NCI-H526 treated with DMSO at 0.1 percent for 48 hours (cell line): ENCODE data around the gene HYPK.
A peak's percentile ranks its signal among the peaks of the same experiment; 100 is the strongest.
"Not testable (repeated sequence)": the region's sequence is repeated elsewhere in the genome, so short reads cannot be mapped to it uniquely, and the experiment has no call there.

ENCODE experiments used
- DNase-seq: peaks from one replicate; lab custom pipeline; 2025; lab: John Stamatoyannopoulos, UW

The HYPK gene

DNA sequence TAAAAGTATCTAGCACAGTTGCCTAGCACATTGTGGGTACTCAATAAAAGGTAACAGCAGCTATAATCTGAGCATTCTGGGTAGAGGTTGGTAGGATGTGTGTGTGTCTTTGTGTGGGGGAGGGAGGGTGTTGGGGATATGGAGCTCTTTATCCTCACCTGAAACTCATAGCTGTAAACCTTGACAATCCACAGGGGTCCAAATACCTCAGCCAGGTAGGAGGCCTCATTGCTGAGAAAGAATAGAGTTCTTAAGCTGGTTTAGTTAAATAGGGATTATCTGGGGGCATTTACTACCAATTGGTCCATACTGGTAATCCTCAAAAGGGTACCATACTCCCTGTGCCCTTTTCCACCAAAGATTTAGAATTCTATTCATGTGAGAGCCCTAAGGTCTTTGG, 4.4 kb upstream of the HYPK start:
- DNase-seq, result no peak

DNA sequence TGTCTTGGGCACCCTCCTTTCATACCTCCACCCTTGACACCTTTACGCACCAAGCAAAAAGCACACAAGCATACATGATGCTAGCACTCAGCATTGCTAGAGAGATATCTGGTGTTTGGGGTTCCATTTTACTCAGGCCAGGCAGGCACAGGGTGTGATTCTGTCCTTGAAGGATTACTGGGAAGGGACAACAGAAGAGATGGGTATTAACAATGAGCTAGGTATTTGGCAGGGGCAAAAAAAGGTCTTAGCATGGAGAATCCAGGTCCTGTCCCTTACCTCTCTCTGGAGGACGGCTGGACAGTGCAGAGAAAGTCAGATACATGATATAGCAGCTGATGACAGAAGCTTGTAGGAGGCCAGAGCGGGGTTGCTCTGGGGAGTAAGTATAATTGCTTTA, 3.8 kb upstream of the HYPK start:
- no peak for DNase-seq

DNA sequence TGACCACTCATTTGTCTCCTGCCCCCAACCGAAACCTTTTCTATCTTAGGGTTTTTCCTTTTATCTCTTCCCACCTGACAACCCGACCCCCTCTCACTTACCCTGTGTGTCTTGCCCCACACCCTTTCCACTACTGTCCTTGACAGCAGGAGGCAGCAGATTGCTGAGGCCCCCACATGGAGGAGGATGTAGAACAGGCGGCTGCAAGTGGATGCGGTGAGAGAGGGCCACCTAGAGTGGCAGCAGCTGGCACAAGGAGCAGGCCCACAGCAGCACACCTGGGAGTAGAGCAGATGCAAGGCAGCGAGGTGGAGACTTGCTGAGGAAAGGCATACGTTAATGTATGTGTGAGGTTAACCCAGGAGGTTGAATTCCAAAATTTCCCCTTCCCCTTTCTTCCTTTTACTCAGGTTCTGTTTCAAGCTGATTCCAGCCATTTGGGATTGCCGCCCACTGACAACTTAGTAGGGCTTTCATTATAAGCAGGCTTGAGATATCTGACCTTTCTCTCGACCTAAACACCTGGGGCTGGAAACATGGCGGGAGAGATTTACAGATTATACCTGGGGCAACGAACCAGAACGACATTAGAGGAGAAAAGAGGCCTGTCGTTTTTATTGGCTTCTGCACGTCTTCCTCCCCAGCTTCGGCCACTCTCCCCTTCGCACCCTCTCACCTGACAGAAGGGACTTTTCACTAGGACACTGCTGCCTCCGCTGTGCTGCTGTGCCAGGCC, 1.0 kb upstream of the HYPK start:
- peak; percentile 13 for DNase-seq

DNA sequence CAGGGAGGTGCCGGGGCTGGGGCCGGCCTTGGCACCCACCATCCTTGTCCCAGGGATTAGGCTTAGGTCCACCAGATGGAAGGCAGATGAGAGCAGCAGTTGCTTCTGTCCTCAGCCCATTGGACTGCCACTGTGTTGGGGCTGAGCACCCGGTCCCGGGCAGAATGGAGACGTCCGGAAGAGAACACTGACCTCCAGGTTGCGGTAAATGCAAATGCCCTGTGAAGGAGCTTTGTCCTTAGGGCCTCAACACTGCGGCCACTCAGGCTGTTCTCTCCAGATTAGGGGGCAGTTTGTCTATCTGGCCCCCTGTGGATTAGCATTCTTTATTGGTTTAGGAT, 484 bp upstream of the HYPK start, which contains the start of gene SERINC4:
TSS of gene SERINC4 (minus strand) at position 276 of the 341 bp plus-strand sequence. CDS start at position 42, 234 bp downstream.
- DNase-seq, result no peak

DNA sequence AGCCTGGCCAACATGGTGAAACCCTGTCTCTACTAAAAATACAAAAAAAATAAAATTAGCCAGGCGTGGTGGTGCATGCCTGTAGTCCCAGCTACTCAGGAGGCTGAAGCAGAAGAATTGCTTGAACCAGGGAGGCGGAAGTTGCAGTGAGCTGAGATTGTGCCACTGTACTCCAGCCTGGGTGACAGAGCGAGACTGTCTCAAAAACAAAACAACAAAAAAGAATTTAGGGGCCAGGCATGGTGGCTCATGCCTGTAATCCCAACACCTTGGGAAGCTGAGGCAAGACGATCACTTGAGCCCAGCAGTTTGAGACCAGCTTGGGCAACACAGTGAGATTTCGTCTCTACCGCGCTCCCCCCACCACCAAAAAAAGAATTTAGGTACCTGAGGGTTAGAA, 2.3 kb downstream of the HYPK start:
- not testable (repeated sequence) for DNase-seq

DNA sequence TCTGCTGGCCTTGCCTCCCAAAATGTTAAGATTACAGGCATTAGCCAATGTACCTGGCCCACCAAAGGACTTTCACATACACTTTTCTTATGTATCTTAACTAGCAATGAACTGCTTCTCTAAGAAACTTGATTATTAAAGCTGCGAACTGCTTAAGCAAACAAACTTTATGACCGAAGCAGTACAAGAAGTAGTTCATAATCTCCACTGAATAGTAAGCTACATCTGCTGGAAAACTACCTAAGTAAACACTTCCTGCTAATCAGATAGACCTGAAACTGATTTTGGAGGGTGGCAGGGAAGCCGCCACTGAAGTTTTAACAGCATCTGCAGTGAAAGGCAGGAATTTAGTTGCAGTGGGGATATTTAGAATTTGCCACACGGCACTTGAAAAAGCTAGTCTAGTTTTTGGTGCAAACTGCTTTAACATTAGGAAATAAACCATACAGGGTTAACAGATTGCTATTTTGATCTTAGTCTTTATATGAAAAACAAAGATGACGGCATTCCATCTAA, 8.1 kb downstream of the HYPK start:
- DNase-seq, result no peak

DNA sequence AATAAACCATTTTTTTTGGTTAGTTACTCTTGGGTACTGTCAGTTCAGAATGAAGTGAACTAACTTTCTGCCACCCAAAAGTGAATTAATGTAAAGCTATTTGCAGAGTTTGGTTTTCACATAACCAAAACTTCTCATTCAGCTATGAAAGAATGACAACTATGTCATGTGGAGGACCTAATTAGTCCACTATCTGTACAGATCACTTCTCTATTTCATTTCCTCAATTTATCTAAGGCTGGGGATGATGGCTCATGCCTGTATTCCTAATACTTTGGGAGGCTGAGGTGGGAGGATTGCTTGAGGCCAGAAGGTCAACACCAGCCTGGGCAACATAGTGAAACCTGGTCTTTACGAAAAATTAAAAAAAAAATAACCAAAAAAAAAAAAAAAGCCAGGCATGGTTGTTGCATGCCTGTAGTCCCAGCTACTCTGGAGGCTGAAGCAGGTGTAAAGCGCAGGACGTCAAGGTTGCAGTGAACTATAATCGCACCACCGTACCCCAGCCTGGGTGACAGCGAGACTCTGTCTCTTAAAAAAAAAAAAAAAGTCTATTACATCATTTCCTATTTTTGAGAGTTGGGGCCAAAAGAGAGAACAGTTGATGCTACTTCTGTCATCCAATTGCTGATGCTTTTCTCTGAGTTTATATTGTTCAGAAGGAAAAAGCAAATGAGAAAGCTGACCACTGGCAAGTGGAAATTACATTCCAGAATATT, 8.7 kb downstream of the HYPK start:
- DNase-seq, result no peak

DNA sequence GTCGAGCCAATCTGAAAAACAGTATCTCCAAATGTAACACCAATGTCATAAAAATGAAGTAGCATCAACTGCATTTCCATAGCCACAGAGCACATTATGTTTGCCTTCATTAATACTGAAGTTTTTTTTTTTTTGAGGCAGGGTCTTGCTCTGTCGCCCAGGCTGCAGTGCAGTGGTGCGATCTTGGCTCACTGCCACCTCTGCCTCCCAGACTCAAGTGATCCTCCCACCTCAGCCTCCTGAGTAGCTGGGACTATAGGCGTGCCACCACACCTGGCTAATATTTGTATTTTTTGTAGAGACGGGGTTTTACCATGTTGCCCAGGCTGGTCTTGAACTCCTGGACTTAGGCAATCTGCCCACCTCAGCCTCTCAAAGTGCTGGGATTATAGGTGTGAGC, 14.7 kb downstream of the HYPK start:
- not testable (repeated sequence) for DNase-seq

DNA sequence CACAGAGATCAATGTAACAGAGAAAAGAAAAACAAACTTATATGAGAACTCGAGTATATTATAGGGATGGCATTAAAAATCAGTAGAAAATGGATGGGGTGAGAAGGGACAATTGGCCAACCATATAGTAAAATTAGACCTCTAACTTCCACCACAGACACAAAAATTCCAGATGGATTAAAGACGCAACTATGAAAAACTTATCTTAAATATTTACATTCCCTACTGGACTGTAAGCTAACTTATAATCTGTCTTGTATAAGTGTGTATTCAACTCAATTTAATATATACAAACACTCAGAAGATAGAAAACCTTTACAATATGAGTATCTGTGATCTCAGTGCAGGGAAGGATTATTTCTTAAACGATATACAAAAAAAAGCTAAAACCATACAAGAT, 21.1 kb downstream of the HYPK start:
- no peak for DNase-seq

DNA sequence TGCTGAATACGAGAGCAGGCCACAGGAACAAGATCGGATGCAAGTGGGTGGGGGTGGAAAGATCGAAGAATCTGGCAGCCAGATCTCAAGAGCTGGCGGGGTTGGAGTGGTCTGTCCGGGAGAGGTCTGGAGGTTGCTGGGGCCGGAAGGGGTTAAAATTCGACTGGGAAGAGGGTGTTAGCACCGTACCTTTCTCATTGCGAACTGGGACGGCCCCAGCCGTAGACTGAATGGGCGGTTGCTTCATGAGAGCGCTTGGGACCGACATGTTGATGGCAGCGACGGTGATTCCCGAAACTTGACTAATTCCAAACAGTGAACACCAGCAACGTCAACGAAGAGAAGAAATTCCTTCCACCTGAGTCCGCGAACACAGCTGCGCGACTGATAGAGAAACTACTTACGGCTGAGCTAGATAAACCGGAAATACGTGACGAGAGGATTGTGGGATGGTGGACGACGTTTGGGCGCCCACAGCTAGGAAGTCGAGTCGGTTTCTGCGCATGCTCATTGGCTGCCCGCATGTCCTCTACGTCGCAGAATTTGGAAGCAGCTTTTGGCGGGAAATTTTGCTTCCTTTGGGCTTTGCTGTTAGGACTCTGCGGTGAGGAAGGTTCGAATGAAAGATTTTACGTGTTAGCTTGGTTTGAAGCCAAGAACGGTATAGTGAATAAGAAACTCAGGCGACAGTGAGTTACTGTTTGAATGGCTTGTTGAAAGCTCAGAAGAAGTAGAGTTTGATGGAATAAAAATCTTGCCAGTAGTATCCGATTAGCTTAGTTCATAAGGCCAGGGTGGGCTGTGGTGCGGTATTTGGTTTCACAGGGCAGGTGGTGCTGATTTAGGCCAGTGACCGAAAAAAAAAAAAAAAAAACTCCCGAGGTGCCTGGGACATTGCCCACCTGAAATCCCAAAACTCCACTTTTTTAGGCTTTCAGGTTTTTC, 24.2 kb downstream of the HYPK start, which contains the start of gene MFAP1:
TSS of gene MFAP1 (minus strand) at position 389 of the 945 bp plus-strand sequence. CDS start at position 268, 121 bp downstream.
- peak; percentile 98 for DNase-seq

DNA sequence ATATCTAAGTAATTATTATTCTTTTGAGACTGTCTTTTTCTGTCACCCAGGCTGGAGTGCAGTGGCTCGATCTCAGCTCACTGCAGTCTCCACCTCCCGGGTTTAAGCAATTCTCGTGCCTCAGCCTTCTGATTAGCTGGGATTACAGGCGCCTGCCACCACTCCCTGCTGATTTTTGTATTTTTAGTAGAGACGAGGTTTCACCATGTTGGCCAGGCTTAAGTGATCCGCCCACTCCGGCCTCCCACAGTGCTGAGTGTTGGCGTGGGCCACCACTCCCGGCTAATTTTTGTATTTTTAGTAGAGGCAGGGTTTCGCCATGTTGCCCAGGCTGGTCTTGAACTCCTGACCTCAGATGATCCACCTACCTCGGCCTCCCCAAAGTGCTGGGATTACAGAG, 24.9 kb downstream of the HYPK start:
- not testable (repeated sequence) for DNase-seq

DNA sequence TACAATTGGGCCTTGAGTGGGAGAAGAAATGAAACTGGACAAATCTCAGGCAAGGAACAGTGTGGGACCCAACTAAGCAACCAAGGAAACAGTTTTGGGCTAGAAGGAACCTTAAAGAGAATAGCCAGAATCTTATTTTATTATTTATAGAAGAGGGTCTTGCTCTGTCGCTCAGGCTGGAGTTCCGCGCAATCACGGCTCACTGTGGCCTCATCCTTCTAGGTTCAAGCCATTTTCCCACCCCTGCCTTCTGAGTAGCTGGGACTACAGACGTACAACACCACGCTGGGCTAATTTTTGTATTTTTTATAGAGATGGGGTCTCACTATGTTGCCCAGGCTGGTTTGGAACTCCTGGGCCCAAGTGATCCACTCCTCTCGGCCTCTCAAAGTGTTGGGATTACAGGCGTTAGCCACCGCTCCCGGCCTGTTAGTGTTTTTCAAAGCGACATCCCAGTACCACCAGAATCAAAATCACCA, 25.7 kb downstream of the HYPK start:
- no peak for DNase-seq

DNA sequence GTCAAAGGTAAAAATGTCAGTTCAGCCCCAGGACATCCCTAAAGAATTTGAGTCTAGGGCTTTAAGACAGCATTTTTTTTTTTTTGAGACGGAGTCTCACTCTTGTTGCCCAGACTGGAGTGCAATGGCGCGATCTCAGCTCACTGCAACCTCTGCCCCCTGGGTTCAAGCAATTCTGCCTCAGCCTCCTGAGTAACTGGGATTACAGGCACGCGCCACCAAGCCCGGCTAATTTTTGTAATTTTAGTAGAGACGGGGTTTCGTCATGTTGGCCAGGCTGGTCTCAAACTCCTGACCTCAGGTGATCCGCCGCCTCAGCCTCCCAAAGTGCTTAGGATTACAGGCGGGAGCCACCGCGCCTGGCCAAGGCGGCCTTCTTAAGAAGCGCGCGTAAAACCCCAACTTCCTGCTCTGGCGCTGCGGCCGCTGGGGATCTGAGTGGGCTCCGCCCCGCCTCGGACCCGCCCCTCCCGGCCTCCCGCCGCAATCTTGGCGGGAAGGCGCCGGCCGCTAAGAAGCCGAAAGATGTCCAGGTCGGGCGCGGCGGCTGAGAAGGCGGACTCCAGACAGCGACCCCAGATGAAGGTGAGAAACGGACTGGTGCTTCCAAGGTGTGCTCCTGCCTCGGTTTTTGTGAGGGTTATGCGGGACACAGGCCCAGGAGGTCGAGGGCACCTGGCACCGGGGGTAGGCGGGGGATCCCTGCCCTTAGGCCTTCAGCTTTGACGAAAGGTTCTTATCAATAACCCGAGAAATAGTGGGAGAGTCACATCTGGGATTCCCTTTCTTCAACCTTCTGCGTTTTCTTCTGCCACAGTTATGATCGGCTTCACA, 26.3 kb downstream of the HYPK start, which contains the start of gene WDR76:
TSS of gene WDR76 (plus strand) at position 495 of the 834 bp plus-strand sequence. CDS start at position 526, 31 bp downstream.
- peak; percentile 74 for DNase-seq

DNA sequence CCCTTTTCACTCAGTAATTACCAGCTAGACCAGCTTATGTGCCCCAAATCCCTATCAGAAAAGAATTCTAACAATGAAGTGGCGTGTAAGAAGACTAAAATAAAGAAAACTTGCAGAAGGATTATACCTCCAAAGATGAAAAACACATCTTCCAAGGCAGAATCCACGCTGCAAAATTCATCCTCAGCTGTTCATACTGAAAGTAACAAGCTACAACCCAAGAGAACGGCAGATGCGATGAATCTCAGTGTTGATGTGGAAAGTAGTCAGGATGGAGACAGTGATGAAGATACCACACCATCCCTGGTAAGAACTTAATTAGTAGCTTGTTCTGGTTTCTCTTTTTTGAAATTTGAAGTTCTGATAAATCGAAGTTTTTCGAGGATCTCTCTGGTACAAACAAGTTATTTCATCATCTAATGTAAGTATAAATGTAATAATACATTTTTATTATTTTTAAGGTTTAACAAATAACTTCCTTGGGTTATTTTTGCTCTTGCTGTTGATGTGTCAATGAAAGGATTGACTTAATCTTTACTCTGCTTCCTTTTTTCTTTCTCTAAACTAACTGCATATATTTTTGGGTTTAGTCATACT, 27.8 kb downstream of the HYPK start:
- peak; percentile 14 for DNase-seq

DNA sequence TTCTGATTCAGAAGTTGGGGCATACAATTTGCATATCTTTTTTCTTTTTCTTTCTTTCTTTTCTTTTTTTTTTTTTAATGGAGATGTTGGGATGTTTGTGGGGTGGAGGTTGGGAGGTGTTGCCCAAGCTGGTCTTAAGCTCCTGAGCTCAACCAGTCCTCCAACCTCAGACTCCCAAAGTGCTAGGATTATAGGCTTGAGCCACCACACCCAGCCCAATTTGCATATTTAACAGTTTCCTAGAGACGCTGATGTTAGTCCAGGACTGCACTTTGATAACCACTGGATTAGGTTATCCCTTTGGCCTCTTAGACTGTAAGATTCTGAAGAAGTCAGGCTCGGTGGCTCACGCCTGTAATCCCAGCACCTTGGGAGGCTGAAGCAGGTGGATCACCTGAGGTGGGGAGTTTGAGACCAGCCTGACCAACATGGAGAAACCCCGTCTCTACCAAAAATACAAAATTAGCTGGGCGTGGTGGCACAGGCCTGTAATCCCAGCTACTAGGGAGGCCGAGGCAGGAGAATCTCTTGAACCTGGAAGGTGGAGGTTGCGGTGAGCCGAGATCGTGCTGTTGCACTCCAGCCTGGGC, 29.6 kb downstream of the HYPK start:
- not testable (repeated sequence) for DNase-seq

DNA sequence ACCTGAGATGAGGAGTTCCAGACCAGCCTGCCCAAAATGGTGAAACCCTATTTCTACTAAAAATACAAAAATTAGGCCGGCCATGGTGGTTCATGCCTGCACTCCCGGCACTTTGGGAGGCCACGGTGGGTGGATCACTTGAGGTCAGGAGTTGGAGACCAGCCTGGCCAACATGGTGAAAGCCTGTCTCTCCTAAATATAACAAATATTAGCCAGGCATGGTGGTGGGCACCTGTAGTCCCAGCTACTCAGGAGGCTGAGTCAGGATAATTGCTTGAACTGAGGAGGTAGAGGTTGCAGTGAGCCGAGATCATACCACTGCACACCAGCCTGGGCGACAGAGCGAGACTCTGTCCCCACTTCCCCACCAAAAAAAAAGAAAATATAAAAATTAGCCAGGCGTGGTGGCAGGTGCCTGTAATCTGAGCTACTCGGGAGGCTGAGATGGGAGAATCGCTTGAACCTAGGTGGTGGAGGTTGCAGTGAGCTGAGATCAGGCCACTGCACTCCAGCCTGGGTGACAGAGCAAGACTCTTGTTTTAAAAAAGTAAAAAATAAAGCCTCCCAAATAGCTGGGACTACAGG, 30.4 kb downstream of the HYPK start:
- not testable (repeated sequence) for DNase-seq

DNA sequence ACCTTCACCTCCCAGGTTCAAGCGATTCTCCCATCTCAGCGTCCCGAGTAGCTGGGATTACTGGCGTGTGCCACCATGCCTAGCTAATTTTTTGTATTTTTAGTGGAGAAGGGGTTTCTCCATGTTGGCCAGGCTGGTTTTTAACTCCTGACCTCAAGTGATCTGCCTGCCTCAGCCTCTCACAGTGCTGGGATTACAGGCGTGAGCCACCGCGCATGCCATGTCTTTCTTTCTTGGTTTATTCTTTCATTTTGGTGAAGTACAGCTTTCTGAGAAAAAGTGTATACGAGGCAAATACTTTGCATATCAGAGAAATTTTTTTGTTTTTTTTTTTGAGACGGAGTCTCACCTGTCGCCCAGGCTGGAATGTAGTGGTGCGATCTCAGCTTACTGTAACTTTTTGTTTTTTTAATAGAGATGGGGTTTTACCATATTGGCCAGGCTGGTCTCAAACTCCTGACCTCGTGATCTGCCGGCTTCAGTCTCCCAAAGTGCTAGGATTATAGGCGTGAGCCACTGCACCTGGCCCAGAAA, 31.2 kb downstream of the HYPK start:
- DNase-seq, result not testable (repeated sequence)

DNA sequence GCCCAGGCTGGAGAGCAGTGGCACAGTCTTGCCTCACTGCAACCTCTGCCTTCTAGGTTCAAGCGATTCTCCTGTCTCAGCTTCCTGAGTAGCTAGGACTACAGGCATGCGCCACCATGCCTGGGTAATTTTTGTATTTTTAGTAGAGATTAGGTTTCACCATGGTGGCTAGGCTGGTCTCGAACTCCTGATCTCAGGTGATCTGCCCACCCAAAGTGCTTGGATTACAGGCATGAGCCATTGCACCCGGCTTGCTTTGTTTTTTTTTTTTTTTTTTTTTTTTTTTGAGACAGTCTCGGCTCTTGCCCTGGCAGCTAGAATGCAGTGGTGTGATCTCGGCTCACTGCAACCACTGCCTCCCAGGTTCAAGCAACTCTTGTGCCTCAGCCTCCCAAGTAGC, 32.1 kb downstream of the HYPK start:
- not testable (repeated sequence) for DNase-seq

DNA sequence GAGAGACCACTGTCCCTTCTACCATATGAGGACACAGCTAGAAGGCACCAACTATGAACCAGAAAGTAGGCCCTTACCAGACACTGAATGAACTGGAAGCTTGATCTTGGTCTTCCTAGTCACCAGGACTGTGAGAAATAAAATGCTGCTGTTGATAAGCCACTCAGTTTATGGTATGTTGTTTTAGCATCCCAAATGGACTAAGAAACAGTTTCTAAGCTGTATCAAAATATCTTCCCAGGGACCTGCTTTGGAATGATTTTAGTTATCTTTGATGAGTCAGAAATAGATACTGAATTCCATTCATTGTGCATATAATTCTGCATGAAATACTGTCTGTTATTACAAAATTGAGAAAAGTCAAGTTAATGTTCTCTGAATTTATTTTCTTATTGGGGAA, 45.0 kb downstream of the HYPK start:
- DNase-seq, result no peak
